Measurements from ENCODE around the gene PRKAR2A.

DNA sequence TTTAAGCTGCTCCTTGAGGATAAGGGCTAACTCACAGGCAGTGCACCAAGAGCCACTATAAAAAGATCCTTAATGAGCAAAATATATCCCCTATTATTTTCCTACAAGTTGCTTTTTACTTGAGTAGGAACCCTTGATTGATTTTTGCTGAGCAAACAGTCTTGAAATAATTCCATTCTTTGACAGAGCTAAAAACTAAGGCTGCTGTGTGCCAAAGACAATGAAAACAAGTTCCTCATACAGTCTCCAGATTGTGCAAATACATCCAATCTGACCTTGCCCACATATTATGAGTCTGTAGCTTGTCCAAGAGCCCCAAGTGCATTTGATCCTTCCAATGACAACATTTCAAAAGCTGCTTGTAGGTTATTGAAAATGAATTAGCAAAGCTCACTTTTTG lies 15.0 kb downstream of the PRKAR2A start:
- TF ChIP-seq, protein P1, sequence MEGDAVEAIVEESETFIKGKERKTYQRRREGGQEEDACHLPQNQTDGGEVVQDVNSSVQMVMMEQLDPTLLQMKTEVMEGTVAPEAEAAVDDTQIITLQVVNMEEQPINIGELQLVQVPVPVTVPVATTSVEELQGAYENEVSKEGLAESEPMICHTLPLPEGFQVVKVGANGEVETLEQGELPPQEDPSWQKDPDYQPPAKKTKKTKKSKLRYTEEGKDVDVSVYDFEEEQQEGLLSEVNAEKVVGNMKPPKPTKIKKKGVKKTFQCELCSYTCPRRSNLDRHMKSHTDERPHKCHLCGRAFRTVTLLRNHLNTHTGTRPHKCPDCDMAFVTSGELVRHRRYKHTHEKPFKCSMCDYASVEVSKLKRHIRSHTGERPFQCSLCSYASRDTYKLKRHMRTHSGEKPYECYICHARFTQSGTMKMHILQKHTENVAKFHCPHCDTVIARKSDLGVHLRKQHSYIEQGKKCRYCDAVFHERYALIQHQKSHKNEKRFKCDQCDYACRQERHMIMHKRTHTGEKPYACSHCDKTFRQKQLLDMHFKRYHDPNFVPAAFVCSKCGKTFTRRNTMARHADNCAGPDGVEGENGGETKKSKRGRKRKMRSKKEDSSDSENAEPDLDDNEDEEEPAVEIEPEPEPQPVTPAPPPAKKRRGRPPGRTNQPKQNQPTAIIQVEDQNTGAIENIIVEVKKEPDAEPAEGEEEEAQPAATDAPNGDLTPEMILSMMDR (IDR thresholded peaks at IDR 0.05; ENCODE audit: extremely low read depth in 1 of 2, insufficient read depth in 1 of 2, low read depth in 1 of 2, low read length in 2 of 2): no peak
- TF ChIP-seq FOS (IDR thresholded peaks at IDR 0.05; ENCODE audit: borderline replicate concordance, insufficient read depth, low read length) (no peak), POLR2AphosphoS5 (IDR thresholded peaks at IDR 0.05; ENCODE audit: insufficient read depth, low read depth, low read length) (no peak)

Data from endothelial cell of umbilical vein (primary cell).